Lower leg skin (tissue), 4 donors: ENCODE data around the gene IRF1. TPM values are rescaled to one million over a fixed set of nuclear protein-coding genes. Genes with fewer than 3 reads are reported as not detected.
A peak's percentile ranks its signal among the peaks of the same experiment; 100 is the strongest.

Source experiments
- DNase-seq, 2 donors: peaks; one replicate each; pipeline ENCODE4 v3.0.0-alpha.2; 2019; ENCODE audit warnings: low spot score in 2 of 2
- H3K4me3 ChIP-seq: fragments of 200-600 bp; sonication (generic); 2 replicates; pipeline ENCODE4 v1.5.1; 2017; ENCODE audit warnings: mild to moderate bottlenecking, low read depth; ENCODE audit not compliant: poor library complexity, severe bottlenecking
- POLR2A ChIP-seq, 2 donors: fragments of 450-650 bp; IDR thresholded peaks; one replicate each; pipeline ENCODE4 v1.6.1; 2016 to 2017; ENCODE audit warnings: antibody characterized with exemption in 2 of 2, mild to moderate bottlenecking in 1 of 2, moderate library complexity in 1 of 2
- WGBS, 2 donors: methylation state at CpG; one replicate each; pipeline ENCODE4 v1.1.5; 2018; 5-methylcytosine and 5-hydroxymethylcytosine counted together
- intact Hi-C: fragments of 100-400 bp; cut with DNase I; formaldehyde crosslinking; loops from one replicate; pipeline ENCODE4 v1.15.0; 2023; ENCODE audit warnings: low total_unique reads
- total RNA-seq, 4 donors: library from RNA; depleted of rRNA; stranded (reverse); fragments of >200 nt; gene quantifications; one replicate each; pipeline ENCODE4 v1.1.0, GENCODE V29; 2016
- TF ChIP-seq, protein P1 (sequence below), 3 donors: fragments of 450-650 bp; IDR thresholded peaks; one replicate each; pipeline ENCODE4 v1.5.1; 2016; ENCODE audit warnings: antibody characterized with exemption in 3 of 3, mild to moderate bottlenecking in 3 of 3, moderate library complexity in 2 of 3

The IRF1 gene
- total RNA-seq, 4 donors from 2014 or later = 9.6 to 15.0 (median 14.5) TPM

DNA sequence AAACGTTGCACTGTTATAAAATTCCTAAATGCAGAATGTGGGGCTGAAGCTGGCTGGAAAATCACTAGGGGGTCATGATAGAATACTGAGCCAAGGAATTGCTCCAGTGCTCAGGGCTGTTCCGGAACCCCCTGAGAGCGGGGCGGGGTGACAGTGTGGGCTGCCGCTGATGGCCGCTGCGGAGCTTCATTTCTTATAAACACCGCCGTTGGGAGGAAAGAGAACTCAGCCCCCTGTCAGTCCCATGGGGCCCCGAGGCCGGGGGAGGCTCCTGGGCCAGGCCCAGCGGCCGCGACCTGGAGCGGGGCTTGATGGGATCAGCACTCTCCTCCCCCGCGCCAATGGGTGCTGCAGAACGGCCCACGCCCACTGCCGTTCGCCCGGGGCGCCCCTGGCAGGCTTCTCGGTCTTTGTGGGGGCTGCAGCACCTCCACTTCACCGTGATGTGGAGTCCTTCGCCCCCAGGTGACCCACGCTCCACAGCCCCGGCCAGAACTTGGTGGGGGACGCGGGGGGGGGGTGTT lies 5.2 kb upstream of the IRF1 start:
- TF ChIP-seq, protein P1, sequence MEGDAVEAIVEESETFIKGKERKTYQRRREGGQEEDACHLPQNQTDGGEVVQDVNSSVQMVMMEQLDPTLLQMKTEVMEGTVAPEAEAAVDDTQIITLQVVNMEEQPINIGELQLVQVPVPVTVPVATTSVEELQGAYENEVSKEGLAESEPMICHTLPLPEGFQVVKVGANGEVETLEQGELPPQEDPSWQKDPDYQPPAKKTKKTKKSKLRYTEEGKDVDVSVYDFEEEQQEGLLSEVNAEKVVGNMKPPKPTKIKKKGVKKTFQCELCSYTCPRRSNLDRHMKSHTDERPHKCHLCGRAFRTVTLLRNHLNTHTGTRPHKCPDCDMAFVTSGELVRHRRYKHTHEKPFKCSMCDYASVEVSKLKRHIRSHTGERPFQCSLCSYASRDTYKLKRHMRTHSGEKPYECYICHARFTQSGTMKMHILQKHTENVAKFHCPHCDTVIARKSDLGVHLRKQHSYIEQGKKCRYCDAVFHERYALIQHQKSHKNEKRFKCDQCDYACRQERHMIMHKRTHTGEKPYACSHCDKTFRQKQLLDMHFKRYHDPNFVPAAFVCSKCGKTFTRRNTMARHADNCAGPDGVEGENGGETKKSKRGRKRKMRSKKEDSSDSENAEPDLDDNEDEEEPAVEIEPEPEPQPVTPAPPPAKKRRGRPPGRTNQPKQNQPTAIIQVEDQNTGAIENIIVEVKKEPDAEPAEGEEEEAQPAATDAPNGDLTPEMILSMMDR (IDR thresholded peaks at IDR 0.05) = no peak
- TF ChIP-seq POLR2A (IDR thresholded peaks at IDR 0.05) = no peak
- peak overlapping the region; percentile 56 for H3K4me3 ChIP-seq
- intact Hi-C loops = no loop called here
- peak; percentile 66 to 95 for DNase-seq
- 0 to 1% methylated on average over 19 to 25 of the region's 30 CpGs for WGBS, 2 donors

DNA sequence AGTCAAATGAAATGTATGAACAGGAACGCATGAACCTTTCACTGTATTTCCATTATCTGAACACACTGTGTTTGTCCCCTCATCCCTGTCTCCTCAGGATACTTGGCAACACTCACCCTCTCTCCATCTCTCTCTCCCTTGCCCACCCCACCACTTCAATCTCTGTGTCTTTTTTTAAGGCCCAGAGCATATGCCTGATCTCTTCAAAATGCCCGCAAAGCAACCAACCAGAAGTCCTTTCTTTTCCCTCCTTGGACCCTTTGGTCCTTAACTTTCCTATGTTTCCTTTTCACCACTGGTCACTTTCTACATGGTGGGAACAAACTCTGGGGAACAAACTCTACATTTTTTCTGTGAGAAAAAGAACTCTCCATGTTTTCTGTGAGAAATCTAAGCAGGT lies 3.2 kb upstream of the IRF1 start:
- 92 to 94% methylated on average over 2 of the region's 2 CpGs for WGBS, 2 donors
- peak in 1 of 2 donors; percentile 12 for DNase-seq
- TF ChIP-seq POLR2A (IDR thresholded peaks at IDR 0.05) = no peak
- TF ChIP-seq, protein P1 (IDR thresholded peaks at IDR 0.05) = no peak
- H3K4me3 ChIP-seq = no peak overlapping the region
- intact Hi-C loops = no loop called here

DNA sequence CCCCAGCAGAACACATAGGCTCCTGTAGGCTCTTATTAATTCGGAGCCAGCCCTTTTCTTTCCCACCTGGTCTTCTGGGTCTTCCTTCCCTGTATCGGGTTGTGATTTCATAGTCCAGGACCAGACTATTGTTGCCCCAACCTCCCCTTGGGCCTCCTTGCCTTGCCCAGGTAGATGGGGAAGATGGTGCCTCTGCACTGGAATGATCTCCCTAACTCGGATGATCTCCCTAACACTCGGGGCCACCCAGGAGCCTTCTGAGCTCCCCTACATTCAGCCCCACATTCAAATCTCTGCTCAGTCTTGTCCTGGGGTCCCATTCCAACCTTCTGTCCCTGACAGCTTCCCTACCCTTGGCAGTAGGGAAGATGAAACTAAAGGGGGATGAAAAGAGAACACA lies 2.7 kb upstream of the IRF1 start:
- no peak overlapping the region for H3K4me3 ChIP-seq
- TF ChIP-seq, protein P1 (IDR thresholded peaks at IDR 0.05) = no peak
- TF ChIP-seq POLR2A (IDR thresholded peaks at IDR 0.05) = no peak
- intact Hi-C loops = no loop called here
- WGBS, 2 donors = 96 to 97% methylated on average over 4 of the region's 4 CpGs
- DNase-seq = peak; percentile 9 to 68

DNA sequence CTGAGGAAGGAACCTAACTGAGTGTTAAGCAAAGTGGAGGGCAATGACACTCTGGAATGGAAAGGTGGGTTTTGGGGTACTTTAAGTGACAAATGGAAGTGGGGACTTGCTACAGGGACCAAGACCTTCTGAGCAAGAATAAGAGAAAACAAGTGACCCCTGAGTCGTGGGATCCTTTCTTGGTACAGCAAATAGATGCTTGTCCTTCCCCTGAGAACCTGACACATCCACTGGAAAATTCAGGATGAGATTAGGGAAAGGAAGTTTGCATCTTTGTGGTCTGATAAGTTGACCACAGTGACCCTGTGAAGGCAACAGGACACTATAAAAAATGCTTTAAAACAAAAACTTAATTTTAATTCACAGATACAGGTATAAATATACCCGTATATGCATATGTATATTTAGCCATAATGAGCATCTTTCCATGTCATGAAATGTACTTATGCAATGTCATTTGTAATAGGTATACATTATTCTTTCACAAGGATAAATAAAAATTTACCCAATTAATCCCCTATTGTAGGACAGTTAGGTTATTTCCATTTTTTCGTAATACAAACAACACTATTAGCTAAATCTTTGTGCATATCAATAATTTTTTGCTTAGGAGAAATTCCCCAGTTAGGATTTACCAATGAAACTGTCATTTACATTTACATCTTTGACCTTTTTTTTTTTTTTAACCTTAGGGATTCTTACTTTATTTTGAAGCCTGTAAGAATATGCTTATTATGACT lies 2.0 kb upstream of the IRF1 start:
- WGBS, 2 donors = 59 to 79% methylated on average over 3 of the region's 3 CpGs
- no peak for TF ChIP-seq POLR2A (IDR thresholded peaks at IDR 0.05)
- TF ChIP-seq, protein P1 (IDR thresholded peaks at IDR 0.05) = no peak
- intact Hi-C loops = no loop called here
- no peak overlapping the region for H3K4me3 ChIP-seq
- DNase-seq = peak in 1 of 2 donors; percentile 11

DNA sequence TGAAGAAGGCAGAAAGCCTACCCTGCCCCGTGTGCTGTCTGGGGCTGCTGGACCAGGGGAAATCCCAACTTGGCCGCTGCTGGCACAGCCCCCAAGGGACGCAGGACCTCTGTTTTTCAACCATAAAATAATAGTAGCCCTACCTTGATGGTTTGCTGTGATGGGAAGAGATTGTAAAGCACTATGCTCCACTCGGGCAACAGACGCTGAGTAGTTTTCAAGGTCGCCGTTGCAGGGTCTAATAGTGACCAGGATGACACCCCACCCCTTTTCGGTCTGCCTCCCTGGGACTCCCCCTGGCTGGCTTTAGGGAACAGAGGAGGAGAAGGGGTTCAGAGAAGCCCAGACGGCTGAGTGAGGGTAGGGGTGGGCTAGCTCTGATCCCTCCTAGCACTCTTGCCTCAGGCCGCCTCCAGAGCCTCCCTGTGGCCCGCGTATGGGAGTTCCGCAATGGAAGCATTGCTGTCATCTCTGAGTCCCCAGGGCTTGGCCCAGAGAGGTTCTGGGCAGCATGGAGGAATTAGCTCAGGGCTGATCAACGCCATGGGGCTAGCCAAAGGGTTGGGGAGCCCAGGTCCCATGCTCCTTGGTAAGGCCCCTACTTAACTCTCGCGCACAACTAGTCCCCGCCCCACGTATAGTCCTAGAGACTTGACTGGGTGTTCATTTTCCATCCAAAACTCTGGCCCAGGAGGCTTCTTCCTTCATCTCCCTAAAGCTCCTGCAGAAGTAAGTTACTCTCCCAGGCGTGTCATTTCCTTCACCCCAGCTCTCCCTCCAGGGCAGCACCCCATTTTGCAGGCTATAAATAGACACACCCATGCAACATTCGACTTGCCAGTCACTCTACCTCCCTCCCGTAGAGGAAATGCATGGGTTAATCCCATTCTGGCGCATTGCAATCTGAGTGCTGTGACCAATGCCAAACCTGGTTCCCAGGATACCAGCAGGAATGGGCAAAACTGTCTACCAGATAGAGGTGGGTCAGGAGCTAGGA lies 1.1 kb upstream of the IRF1 start:
- TF ChIP-seq, protein P1 (IDR thresholded peaks at IDR 0.05) = no peak
- TF ChIP-seq POLR2A (IDR thresholded peaks at IDR 0.05) = no peak
- 38 to 42% methylated on average over 22 of the region's 22 CpGs for WGBS, 2 donors
- H3K4me3 ChIP-seq = peak overlapping the region; percentile 35

More for the DNA sequence above, 1.1 kb upstream of the IRF1 start:
- peak; percentile 29 to 85 for DNase-seq
- intact Hi-C loops = no loop called here
